GM06990 (cell line): Measurements from ENCODE around the gene ZNF609.
"Not testable (repeated sequence)": the region's sequence is repeated elsewhere in the genome, so short reads cannot be mapped to it uniquely, and the experiment has no call there.

Experiments used
- DNase-seq: peaks from one replicate; pipeline ENCODE4 v3.0.0-alpha.2; 2011; ENCODE audit not compliant: insufficient read length; ENCODE audit errors: extremely low read depth
- H3K27me3 ChIP-seq: replicated peaks from 2 replicates; pipeline ENCODE4 v1.6.0; 2011; ENCODE audit warnings: low read length; ENCODE audit not compliant: control insufficient read depth, insufficient read depth
- H3K36me3 ChIP-seq: 2 replicates; pipeline ENCODE4 v1.5.1; 2011; ENCODE audit warnings: low read length; ENCODE audit not compliant: control insufficient read depth, insufficient read depth
- H3K4me3 ChIP-seq: replicated peaks from 2 replicates; pipeline ENCODE4 v1.5.1; 2011; ENCODE audit warnings: low read depth, mild to moderate bottlenecking, control low read depth, low read length
- CTCF ChIP-seq: IDR thresholded peaks from 2 replicates; pipeline ENCODE4 v1.5.1; 2011; ENCODE audit warnings: low read length, control low read depth, mild to moderate bottlenecking, inconsistent platforms; ENCODE audit not compliant: insufficient read depth, poor library complexity, severe bottlenecking

The ZNF609 gene

GRCh38 chr15:64600794-64601193 is 140.4 kb downstream of the ZNF609 start:
- no peak for TF ChIP-seq CTCF
- H3K4me3 ChIP-seq = no peak overlapping the region
- DNase-seq = no peak
- no peaks in the 10 kb centered on the region for H3K27me3 ChIP-seq
- H3K36me3 ChIP-seq = no peaks in the 10 kb centered on the region

GRCh38 chr15:64604319-64604718 is 143.9 kb downstream of the ZNF609 start:
- TF ChIP-seq CTCF = no peak
- no peak overlapping the region for H3K4me3 ChIP-seq
- no peaks in the 10 kb centered on the region for H3K36me3 ChIP-seq
- no peaks in the 10 kb centered on the region for H3K27me3 ChIP-seq
- no peak for DNase-seq

- not testable (repeated sequence) for H3K4me3 ChIP-seq, H3K27me3 ChIP-seq, H3K36me3 ChIP-seq, DNase-seq
Measured at GRCh38 chr15:64607416-64607815, 147.0 kb downstream of the ZNF609 start.

- no peak for DNase-seq
- no peak overlapping the region for H3K4me3 ChIP-seq
- no peak for TF ChIP-seq CTCF
- H3K36me3 ChIP-seq = no peaks in the 10 kb centered on the region
- H3K27me3 ChIP-seq = no peaks in the 10 kb centered on the region
Measured at GRCh38 chr15:64610257-64610919, 150.0 kb downstream of the ZNF609 start.

- H3K36me3 ChIP-seq = no peaks in the 10 kb centered on the region
- H3K27me3 ChIP-seq = no peaks in the 10 kb centered on the region
- no peak overlapping the region for H3K4me3 ChIP-seq
- TF ChIP-seq CTCF = no peak
- no peak for DNase-seq
Measured at GRCh38 chr15:64611085-64611725, 150.8 kb downstream of the ZNF609 start.

- no peak for TF ChIP-seq CTCF
- no peak for DNase-seq
- Histone ChIP-seq H3K4me3 (no peak overlapping the region), H3K36me3 (no peaks in the 10 kb centered on the region), H3K27me3 (no peaks in the 10 kb centered on the region)
Measured at GRCh38 chr15:64614519-64614918, 154.1 kb downstream of the ZNF609 start.
